Mesenchymal stem cell (in vitro differentiated cells and primary cell): ENCODE data around the gene VPS26A.

Experiments
- DNase-seq: peaks from one replicate; pipeline ENCODE4 v3.0.0-alpha.2; 2013
- H2AFZ ChIP-seq: one replicate; pipeline ENCODE4 v1.6.1; 2013; ENCODE audit warnings: low read depth, mild to moderate bottlenecking, control low read depth, inconsistent platforms, low read length, moderate library complexity
- H2AK5ac ChIP-seq: 2 replicates; pipeline ENCODE4 v1.6.1; 2013; ENCODE audit warnings: low read length, moderate library complexity, mild to moderate bottlenecking, inconsistent platforms; ENCODE audit not compliant: severe bottlenecking
- H2BK120ac ChIP-seq: one replicate; pipeline ENCODE4 v1.6.1; 2013; ENCODE audit warnings: low read depth, mild to moderate bottlenecking, inconsistent platforms, low read length, moderate library complexity
- H2BK12ac ChIP-seq, 2 experiments: one replicate each; pipeline ENCODE4 v1.6.1; 2013; ENCODE audit warnings: inconsistent platforms in 2 of 2, low read length in 2 of 2, mild to moderate bottlenecking in 2 of 2, moderate library complexity in 2 of 2, control low read depth in 1 of 2
- H2BK15ac ChIP-seq: one replicate; pipeline ENCODE4 v1.6.1; 2013; ENCODE audit warnings: mild to moderate bottlenecking, low read depth, inconsistent platforms; ENCODE audit not compliant: poor library complexity, severe bottlenecking
- H2BK5ac ChIP-seq: 2 replicates; pipeline ENCODE4 v1.6.1; 2013; ENCODE audit warnings: low read depth, mild to moderate bottlenecking, low read length, control low read depth, inconsistent platforms; ENCODE audit not compliant: poor library complexity, severe bottlenecking
- H3K14ac ChIP-seq, 2 experiments: one replicate each; pipeline ENCODE4 v1.6.1; 2013; ENCODE audit warnings: inconsistent platforms in 2 of 2, low read length in 2 of 2, control low read depth in 1 of 2, mild to moderate bottlenecking in 1 of 2, moderate library complexity in 1 of 2
- H3K18ac ChIP-seq, 2 experiments: one replicate each; pipeline ENCODE4 v1.6.1; 2013; ENCODE audit warnings: inconsistent platforms in 2 of 2, low read length in 2 of 2, control low read depth in 1 of 2, low read depth in 1 of 2, mild to moderate bottlenecking in 1 of 2
- H3K23ac ChIP-seq, 2 experiments: one replicate each; pipeline ENCODE4 v1.6.1; 2013; ENCODE audit warnings: inconsistent platforms in 2 of 2, low read length in 2 of 2, mild to moderate bottlenecking in 2 of 2, moderate library complexity in 2 of 2, control low read depth in 1 of 2
- H3K27ac ChIP-seq: 2 replicates; pipeline ENCODE4 v1.5.1; 2013; ENCODE audit warnings: mild to moderate bottlenecking, moderate library complexity, low read length, control low read depth, inconsistent platforms; ENCODE audit not compliant: poor library complexity, severe bottlenecking
- H3K27me3 ChIP-seq, 2 experiments: 2 replicates each; pipeline versions ENCODE4 v1.6.1 to v1.7.0; 2013; ENCODE audit warnings: low read length in 2 of 2, mild to moderate bottlenecking in 2 of 2, moderate library complexity in 2 of 2, control low read depth in 1 of 2, inconsistent platforms in 1 of 2; ENCODE audit not compliant: control insufficient read depth in 1 of 2, insufficient read depth in 1 of 2
- H3K36me3 ChIP-seq, 2 experiments: 2 replicates each; pipeline versions ENCODE4 v1.6.1 to v1.7.0; 2013; ENCODE audit warnings: low read length in 2 of 2, control low read depth in 1 of 2, inconsistent platforms in 1 of 2, low read depth in 1 of 2, mild to moderate bottlenecking in 1 of 2; ENCODE audit not compliant: insufficient read depth in 2 of 2, control insufficient read depth in 1 of 2
- H3K4ac ChIP-seq, 2 experiments: one replicate each; pipeline ENCODE4 v1.6.1; 2013; ENCODE audit warnings: inconsistent platforms in 2 of 2, low read length in 2 of 2, mild to moderate bottlenecking in 2 of 2, moderate library complexity in 2 of 2, control low read depth in 1 of 2, low read depth in 1 of 2
- H3K4me1 ChIP-seq: 2 replicates; pipeline ENCODE4 v1.6.1; 2013; ENCODE audit warnings: low read depth, low read length, control low read depth; ENCODE audit not compliant: control insufficient read depth, insufficient read depth
- H3K4me2 ChIP-seq: 2 replicates; pipeline ENCODE4 v1.6.1; 2013; ENCODE audit warnings: low read length, mild to moderate bottlenecking, inconsistent platforms; ENCODE audit not compliant: poor library complexity, severe bottlenecking
- H3K4me3 ChIP-seq, 2 experiments: 2 replicates each; pipeline versions ENCODE4 v1.5.1 to v1.7.0; 2013; ENCODE audit warnings: low read length in 2 of 2, mild to moderate bottlenecking in 2 of 2, control low read depth in 1 of 2, low read depth in 1 of 2; ENCODE audit not compliant: insufficient read depth in 1 of 2
- H3K79me1 ChIP-seq: replicated peaks from 2 replicates; pipeline ENCODE4 v1.6.1; 2013; ENCODE audit warnings: mild to moderate bottlenecking, control low read depth, low read length, inconsistent platforms; ENCODE audit not compliant: poor library complexity, severe bottlenecking
- H3K9ac ChIP-seq: 2 replicates; pipeline ENCODE4 v1.7.0; 2013; ENCODE audit warnings: mild to moderate bottlenecking, low read length, moderate library complexity
- H3K9me3 ChIP-seq: 2 replicates; pipeline ENCODE4 v1.7.0; 2013; ENCODE audit warnings: mild to moderate bottlenecking, low read length; ENCODE audit not compliant: control insufficient read depth
- H4K8ac ChIP-seq: one replicate; pipeline ENCODE4 v1.6.1; 2013; ENCODE audit warnings: inconsistent platforms, mild to moderate bottlenecking, low read length, moderate library complexity
- H4K91ac ChIP-seq: one replicate; pipeline ENCODE4 v1.6.1; 2013; ENCODE audit warnings: mild to moderate bottlenecking, low read length, inconsistent platforms
- WGBS: methylation state at CpG from one replicate; pipeline ENCODE4 v1.1.7; 2013; ENCODE audit warnings: mixed read lengths; 5-methylcytosine and 5-hydroxymethylcytosine counted together

The VPS26A gene

GRCh38 chr10:69092959-69093850, 30.8 kb upstream of the VPS26A start:
- Histone ChIP-seq H3K9ac (peak overlapping the region; percentile 14), H3K27me3 (no peaks in the 10 kb centered on the region), H3K36me3 (no peaks in the 10 kb centered on the region), H2BK5ac (no peak overlapping the region), H2BK12ac (no peak overlapping the region), H3K4me2 (no peak overlapping the region), H2BK120ac (no peak overlapping the region), H3K9me3 (no peaks in the 10 kb centered on the region), H2AK5ac (no peak overlapping the region), H3K23ac (no peak overlapping the region), H3K4ac (no peak overlapping the region), H3K14ac (no peak overlapping the region), H2AFZ (peak overlapping the region; percentile 29), H3K4me1 (peaks cover 4% of the 10 kb centered on the region), H3K18ac (no peak overlapping the region), H2BK15ac (no peak overlapping the region), H4K8ac (no peak overlapping the region), H3K4me3 (no peak overlapping the region), H3K79me1 (peaks cover 11% of the 10 kb centered on the region), H4K91ac (no peak overlapping the region), H3K27ac (peak overlapping the region; percentile 6)
- DNase-seq = peak; percentile 87
- 53% methylated on average over 16 of the region's 17 CpGs for WGBS

GRCh38 chr10:69093933-69094332, 30.0 kb upstream of the VPS26A start:
- Histone ChIP-seq H3K18ac (no peak overlapping the region), H2BK15ac (no peak overlapping the region), H2BK12ac (no peak overlapping the region), H3K14ac (no peak overlapping the region), H3K4me1 (peaks cover 4% of the 10 kb centered on the region), H2BK5ac (no peak overlapping the region), H3K36me3 (no peaks in the 10 kb centered on the region), H2BK120ac (no peak overlapping the region), H3K27me3 (no peaks in the 10 kb centered on the region), H2AK5ac (no peak overlapping the region), H4K8ac (no peak overlapping the region), H3K4me2 (no peak overlapping the region), H3K4ac (no peak overlapping the region), H4K91ac (no peak overlapping the region), H2AFZ (no peak overlapping the region), H3K79me1 (peaks cover 12% of the 10 kb centered on the region), H3K23ac (no peak overlapping the region), H3K4me3 (no peak overlapping the region), H3K9ac (peak overlapping the region; percentile 14), H3K9me3 (no peaks in the 10 kb centered on the region), H3K27ac (no peak overlapping the region)
- WGBS = 86% methylated on average over 1 of the region's 1 CpG
- DNase-seq = no peak

GRCh38 chr10:69096045-69096444, 27.9 kb upstream of the VPS26A start:
- Histone ChIP-seq H3K79me1 (peaks cover 12% of the 10 kb centered on the region), H2BK5ac (no peak overlapping the region), H3K4me1 (peaks cover 10% of the 10 kb centered on the region), H3K9me3 (no peaks in the 10 kb centered on the region), H3K4ac (no peak overlapping the region), H2BK15ac (no peak overlapping the region), H3K27ac (no peak overlapping the region), H3K27me3 (no peaks in the 10 kb centered on the region), H3K4me3 (no peak overlapping the region), H2BK120ac (no peak overlapping the region), H3K9ac (no peak overlapping the region), H3K23ac (no peak overlapping the region), H2AK5ac (no peak overlapping the region), H3K18ac (no peak overlapping the region), H3K4me2 (no peak overlapping the region), H4K91ac (no peak overlapping the region), H3K36me3 (no peaks in the 10 kb centered on the region), H3K14ac (no peak overlapping the region), H2AFZ (no peak overlapping the region), H2BK12ac (no peak overlapping the region), H4K8ac (no peak overlapping the region)
- WGBS = no CpG with 5 or more reads among the region's 2 CpGs
- DNase-seq = no peak

DNA sequence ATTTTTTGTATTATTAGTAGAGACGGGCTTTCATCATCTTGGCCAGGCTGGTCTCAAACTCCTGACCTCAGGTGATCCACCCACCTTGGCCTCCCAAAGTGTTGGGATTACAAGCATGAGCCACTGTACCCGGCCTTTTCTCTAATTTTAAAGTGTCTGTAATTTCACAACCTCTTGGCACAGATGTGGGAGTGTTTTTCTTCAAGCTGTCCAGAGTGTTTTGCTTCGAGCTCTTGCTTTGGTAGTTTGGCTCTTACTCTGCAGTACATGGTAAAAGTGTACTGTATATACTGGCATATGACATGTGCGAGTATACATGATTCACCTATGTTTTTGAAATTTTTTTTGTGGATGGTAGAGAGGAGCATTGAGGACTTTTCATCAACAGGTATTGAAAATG, 26.2 kb upstream of the VPS26A start:
- H3K27ac ChIP-seq = no peak overlapping the region
- H4K91ac ChIP-seq = no peak overlapping the region
- no peak overlapping the region for H3K9ac ChIP-seq
- no peak overlapping the region for H4K8ac ChIP-seq
- no peak overlapping the region for H2BK12ac ChIP-seq
- no peak overlapping the region for H3K4ac ChIP-seq
- no peaks in the 10 kb centered on the region for H3K36me3 ChIP-seq
- H3K4me3 ChIP-seq = no peak overlapping the region
- no peaks in the 10 kb centered on the region for H3K9me3 ChIP-seq
- H3K4me2 ChIP-seq = no peak overlapping the region
- no peak overlapping the region for H2AK5ac ChIP-seq
- no peak overlapping the region for H2BK120ac ChIP-seq
- no peak overlapping the region for H2AFZ ChIP-seq
- H2BK5ac ChIP-seq = no peak overlapping the region
- no peak overlapping the region for H2BK15ac ChIP-seq
- no peak overlapping the region for H3K18ac ChIP-seq
- no peaks in the 10 kb centered on the region for H3K27me3 ChIP-seq
- peaks cover 18% of the 10 kb centered on the region for H3K79me1 ChIP-seq
- peaks cover 16% of the 10 kb centered on the region for H3K4me1 ChIP-seq
- no peak overlapping the region for H3K14ac ChIP-seq
- WGBS = 89% methylated on average over 4 of the region's 4 CpGs
- H3K23ac ChIP-seq = no peak overlapping the region
- DNase-seq = no peak
